IPS-NIHi11 (cell line): ENCODE measurements around the gene HIVEP3.
A peak's percentile ranks its signal among the peaks of the same experiment; 100 is the strongest.

Experiments
- DNase-seq: peaks from one replicate; pipeline ENCODE4 v3.0.0; 2012; ENCODE audit warnings: mixed read lengths, low spot score

HIVEP3 gene

DNA sequence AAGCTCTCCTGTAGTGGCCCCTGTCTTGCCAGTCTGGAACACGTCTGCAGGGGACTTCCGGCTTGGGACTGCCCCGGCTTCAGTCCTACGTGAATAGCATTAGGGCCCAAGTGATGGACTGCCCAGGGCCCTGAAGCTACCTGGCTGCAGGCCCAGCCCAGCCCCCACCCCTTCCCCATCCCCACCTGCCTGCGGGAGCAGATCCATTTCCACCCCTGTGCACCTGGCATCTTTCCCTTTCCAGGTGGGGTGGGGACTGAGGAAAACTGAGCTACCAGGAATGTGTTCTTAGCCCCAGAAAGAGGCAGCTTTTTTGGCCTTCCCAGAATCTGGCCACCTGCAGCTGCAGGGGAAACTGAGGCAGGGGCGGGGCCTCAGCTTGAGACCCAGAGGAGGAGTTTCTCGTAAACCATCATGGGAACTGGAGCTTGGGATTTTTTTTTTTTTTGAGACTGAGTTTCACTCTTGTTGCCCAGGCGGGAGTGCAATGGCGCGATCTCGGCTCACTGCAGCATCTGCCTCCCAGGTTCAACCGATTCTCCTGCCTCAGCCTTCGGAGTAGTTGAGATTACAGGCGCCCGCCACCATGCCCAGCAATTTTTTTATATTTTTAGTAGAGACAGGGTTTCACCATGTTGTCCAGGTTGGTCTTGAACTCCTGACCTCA lies 437.5 kb downstream of the HIVEP3 start:
- DNase-seq: no peak

DNA sequence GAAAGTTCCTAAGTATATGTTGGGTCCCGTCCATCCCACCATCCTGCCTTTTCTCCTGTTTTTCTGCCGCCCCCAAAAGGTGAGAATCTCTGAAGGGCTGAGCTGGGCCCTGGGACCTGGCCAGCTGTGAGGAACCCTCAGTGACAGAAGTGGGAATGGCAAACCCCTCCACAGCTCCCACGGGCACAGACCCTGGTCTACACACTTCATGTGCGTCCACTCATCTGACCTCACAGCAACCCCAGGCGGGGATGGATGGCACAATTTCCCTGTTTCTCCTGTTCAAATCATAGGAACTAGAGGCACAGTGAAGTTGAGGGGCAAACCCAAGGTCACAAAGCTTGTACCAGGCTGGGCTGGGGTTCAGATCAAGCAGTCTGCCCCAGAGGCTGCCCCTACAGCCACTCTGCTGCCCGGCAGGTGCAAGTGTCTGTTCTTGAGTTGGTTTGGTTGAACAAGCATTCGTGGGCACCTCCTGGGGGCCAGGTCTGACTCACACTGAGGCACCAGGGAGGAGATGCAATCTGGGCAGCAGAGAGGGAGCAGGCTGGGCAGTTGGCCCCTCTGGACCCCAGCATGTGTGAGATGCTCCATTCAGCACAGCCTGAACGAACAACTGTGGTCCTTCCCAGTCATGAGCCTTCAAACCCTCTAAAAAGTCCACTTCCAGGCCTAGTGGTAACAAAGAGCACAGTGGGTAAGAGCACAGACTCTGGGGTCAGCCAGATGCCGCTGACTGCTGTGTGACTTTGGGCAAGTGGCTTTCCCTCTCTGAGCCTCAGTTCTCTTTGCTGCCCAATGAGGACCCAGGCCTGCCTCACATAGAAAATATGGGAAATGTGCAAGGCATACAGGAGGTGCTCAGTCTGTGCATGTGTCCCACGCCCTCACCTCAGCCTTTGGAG lies 438.3 kb downstream of the HIVEP3 start:
- DNase-seq: no peak

DNA sequence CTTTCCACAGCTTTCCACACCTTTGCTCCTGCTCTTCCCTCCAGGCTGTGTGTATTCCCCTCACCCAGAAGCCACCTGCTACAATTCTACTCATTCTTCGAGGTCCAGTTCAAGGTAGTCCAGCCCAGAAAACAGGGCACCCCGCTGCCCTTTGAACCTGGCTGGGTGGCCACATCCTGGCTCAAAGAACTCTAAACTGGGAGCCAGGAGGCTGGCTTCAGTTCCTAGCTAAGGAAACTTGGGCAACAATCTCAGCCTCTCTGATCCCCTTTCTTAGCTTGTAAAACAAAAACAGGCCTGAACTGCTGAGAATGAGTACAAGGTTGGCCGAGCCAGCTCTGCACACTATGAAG lies 438.9 kb downstream of the HIVEP3 start:
- no peak for DNase-seq

DNA sequence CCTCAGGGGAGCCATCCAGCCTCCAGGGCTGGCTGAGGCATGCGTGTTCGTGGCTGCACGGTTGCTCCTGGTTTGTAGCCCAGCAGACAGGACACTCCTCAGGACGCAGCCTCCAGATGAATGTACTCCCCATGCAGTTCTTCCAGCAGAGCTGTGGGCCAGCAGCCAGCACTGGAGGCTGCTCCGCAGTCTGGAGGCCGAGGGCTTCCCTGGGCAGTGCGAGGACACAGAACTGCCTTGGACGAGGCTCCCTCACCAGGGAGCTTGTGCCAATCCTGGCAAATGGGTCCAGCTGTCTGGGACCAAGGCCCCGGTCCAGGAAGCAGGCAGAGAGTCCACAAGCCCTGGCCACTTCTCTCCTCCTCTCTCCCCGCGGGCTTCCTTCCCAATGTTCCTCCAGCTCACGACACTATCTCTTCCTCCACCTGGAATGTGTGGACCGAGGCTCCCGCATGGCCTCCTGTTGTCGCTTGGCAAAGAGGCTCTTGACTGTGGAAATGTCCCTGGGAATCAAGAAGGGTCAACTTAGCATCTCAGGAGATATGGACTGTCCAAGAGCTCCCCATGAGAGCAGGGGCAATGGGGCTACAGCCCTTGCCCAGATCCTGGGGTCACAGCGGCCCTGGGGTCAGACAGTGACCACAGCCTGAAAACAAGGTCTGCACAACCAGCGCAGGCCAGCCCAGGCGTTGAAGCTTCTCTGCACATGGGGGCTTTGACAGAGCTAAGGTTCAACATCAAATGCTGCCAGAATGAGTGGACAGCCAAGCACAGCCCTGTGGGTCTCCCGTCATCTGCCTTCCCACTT lies 439.5 kb downstream of the HIVEP3 start:
- no peak for DNase-seq

DNA sequence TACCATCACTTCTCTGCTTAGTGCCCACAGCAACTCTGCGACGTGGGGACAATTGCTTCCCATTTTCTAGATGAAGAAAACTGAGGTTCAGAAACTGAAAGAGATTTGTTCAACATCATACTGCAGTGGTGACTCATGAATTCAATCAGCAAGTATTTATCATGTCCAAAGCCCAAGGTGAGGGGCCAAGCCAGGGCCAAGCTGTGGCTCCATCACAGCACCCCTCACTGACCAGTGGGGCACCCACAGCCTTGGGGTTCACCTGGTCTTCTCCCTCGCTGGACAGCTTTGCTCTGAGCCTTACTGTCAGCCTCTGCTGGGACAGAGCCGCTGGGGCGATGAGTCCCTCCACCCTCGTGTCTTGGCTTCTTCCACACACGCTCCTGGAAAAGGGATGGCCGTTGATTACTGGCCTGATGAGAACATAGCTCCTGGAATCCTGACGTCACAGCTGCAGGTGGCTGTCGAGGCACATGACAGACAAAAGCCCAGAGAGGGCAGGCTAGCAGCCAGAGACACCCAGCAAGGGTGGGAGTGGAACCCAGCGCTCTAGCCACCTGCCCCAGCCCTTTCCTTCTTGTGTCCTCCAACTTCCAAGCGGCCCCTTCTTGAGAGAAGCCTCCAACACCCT lies 440.5 kb downstream of the HIVEP3 start:
- no peak for DNase-seq

DNA sequence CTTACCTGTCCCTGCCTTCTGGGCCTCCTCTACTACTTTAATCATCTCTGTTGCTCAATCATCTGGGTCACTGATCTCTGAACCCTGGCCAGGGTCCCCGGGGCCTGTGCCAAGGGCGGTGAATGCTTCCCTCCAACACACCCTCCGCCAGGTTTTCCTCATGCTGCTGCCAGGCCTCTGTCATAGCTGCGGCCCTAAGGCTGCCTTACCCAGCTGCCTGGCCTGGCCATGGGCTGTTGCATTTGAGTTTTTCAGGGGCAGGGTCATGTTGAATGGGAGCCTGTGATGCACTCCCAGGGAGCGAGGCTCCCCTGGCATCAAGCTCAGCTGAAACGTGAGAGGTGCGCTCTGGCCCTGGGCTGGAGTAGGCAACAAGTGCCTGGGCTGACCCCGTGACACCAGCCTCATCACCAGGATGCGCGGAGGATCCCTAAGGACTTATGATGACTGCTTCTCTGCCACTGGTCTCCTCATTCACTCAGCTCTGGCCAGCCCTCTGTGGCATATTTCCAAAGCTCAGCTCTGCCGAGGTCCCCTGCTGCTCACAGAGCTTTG lies 441.8 kb downstream of the HIVEP3 start:
- no peak for DNase-seq

DNA sequence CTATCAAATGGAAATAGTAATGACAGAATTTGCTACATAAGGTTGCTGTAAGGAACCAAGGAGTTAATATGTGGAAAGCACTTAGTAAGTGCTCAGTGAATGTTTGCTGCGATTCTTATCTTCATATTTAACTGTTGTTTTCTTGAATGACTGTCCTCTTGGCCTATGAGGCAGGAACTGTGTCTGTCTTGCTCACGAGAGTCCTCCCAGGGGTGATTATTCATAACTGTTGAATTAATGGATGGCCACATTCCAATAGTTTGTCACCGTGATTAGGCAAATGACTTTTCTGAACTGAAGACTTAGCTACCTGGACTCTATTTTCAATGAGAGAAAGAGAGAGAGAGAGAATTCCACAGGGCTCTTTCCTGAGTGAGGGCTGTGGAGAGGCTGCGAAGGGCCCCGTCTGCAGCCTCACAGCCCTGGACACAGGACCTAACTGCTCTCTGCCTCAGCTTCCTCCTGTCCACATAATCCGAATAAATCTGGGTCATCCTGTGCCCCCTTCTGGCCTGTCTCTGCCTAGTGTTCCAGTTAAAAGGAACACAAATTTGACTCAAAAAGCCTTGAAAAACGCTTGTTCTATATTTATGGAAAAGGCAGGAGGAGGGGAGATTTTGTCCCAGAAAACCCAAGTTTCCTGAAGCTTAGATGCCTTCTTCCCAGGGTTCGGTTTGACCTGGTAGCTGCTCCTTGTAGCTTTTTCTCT lies 442.7 kb downstream of the HIVEP3 start:
- no peak for DNase-seq

DNA sequence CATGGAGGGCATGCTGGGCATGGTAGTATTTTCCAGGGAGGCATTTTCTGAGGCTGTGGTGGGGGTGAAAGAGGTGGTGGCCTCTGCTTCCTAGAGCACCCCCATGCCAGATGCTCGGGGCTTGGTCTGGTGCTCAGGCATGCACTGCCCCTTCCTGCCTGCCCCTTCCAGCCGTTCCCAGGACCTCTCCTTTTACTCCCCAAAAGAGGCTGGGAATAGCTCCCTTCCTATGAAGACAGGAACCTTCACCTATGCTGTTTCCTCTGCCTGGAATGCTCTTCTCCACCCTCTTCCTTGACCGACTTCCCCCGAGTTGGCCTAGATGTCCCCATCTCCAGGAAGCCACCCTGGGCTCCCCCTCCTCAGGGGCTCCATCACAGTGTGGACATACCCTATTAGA lies 443.4 kb downstream of the HIVEP3 start:
- DNase-seq: no peak

DNA sequence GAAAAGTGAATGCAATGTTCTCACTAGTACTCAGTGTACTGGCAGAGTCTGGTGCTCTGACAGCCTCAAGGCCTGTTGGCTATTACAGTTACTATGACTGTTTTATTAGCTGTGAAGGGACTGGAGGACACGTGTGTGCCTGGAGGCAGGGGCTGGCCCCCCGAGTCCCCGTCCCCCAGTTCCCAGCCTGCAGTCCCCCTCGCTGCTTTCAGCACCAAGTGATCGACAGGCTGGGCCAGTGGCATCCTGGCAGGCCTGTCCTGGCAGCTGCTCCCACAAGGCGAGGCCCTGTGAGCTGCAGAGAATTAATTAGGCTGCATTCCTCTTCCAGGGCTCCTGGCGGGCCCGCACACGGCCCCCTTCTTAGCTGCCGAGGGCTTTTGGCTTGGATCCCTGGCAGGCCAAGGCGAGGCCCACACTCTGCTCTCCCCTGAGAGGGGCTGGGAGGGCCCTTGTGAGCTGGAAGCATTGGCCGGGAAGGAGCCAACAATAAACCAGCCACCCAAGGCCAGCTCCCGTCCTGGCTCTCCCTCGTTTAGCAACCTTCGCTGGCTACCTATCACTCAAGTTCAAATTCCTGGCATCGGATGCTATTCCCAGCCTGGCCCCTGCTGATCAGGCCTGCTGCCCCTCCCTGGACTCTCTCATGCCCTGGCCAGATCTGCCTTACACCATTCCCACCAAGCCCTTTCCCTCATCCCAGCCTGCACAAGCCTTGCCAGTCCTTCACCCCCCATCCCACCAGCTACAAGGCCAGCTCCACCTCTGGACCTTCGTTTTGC lies 444.0 kb downstream of the HIVEP3 start:
- DNase-seq: peak; percentile 64

DNA sequence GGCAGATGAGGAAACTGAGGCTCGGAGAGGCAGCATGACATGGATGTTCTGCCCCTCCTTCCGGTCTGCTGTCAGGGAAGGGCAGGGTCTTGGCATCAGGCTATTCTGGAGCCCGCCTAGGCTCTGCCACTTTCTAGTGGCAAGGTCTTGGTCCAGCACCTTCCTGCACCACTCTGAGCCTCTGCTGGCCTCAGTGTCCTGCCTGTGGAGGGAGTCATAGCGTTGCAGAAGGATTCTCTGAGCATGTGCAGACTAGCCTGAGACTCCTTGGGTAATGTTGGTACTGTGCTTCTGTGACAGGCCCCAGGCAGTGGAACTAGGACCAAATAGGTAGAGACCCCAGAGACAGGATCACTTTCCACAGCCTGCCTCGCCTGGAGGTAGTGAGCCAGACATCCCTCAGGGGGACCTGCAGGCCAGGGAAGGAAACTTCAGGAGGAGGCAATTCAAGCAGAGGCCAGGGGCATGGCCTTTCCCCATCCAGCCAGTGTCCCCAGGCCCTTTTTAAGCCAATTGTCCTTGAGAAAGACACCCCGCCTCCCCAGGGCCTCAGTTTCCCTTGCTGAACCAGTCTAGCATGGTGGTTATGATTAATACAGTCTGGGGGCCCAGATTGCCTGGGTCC lies 444.9 kb downstream of the HIVEP3 start:
- no peak for DNase-seq

DNA sequence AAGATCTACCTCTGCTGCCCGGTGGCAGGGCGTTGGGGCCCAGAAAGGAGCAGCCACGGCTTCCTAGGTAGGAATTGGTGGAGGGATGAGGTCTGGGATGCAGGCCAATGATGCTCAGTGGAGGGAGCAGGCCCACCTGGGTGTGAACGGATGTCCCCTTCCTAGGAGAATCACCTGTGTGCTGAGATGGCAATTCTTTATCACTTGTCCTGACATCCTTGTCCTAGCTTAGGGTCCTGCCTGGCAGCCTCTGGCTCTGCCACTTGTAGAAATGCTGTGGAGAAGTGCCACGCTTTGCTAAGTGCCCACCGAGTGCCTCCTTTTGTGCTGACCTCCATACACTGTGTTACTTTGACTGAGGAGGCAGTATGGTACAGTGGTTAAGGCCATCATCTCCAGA lies 447.1 kb downstream of the HIVEP3 start:
- no peak for DNase-seq

DNA sequence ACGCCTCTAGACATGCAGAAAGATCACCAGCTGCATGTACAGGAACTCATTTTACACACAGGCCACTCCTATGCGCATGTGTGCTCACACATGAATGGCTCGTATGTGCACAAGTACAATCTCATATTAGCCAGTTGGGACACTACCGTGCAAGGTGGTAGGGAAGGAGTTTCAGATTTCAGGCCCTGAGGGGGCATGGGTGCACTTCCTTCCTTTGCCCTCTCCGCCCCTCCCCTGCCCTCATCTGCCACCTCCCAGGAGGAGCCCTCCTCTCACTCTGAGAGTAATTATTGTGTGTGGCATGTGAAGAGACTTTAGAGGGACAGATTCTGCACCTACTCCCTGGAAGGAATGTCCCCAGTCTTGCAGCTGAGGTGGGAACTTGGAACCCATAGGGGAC lies 449.0 kb downstream of the HIVEP3 start:
- DNase-seq: no peak

DNA sequence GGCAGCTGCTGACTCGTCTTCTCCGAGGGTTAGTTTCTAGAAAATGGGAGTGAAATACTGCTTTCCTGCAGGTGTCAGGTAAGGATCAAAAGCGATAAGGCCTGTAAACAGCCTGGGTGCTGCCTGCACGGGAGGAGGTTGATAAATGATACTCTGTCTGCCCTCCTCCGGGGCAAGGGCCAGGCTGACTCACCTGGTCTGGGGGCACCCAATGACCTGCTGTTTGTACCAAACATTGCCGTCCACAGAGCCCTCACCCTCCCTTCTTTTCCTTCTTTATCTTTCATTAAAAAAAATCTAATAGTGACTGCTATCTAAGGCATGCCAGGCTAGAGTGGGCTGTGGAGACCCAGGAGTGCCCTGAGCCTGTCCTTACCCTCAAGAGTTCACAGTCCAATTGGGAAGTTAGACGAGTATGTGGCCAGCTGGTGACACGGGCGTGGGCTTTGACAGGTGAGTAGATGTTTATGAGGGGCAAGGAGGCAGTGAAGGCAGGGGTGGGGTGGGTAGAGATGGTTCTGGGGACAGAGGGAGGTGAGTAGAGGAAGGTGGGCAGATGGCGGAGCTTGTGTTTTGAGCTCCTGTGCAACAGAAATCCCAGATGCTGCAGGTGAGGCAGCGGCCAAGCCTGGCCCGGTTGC lies 450.5 kb downstream of the HIVEP3 start:
- DNase-seq: no peak

DNA sequence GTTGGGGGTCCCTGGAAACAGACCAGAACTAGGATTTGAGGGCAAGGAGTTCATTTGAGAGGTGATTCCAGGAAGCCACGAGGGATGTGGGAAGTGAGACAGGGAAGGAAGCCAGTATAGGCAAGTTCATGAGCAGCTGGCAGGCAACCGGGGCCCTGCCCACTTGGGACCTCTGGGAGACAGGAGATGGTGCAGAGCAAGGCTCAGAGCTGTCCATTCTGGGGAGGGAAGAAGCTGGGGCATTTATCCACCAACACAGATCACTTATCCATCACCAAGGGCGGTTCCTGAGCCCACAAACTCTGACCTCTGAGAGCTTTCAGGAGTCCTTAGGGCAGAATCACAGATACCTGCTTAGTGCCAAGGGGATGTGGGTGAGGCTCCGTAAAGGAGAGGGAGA lies 451.0 kb downstream of the HIVEP3 start:
- DNase-seq: no peak

DNA sequence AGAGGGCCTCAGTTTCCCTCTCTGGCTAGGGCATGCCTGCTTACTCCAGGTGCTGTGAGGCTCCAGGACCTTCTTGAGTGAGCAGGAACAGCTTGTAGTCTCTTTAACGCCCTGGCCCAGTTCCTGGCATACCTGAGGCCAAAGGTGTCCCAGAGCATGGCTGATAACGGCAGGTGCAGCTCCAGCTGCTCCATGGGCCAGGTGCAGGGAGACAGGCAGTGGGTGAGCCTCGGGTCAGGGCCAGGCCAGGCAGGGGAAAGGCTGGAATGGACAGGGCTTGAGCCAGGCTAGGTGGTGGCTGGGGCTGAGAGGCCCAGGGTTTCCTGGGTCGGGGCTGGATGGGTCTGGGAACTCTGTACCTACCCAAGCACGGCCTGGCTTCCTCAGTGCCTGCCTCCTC lies 452.6 kb downstream of the HIVEP3 start:
- no peak for DNase-seq

DNA sequence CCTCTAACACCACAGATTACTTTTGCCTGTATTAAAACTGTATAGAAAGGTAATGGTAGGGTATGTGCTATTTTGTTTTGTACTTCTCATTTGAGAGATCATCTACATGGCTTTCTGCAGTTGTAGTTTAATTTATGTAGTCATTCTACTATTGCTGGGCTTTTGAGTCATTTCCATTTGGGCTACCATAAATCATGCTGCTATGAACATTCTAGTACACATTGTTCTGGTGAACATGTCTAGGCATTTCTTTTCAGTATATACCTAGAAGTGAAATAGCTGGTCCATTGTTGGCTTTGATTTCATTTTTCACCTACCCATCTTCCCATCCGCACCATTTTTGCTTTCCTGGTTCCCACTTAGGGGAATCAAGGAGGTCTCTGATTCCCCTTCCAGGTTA lies 453.0 kb downstream of the HIVEP3 start:
- no peak for DNase-seq

DNA sequence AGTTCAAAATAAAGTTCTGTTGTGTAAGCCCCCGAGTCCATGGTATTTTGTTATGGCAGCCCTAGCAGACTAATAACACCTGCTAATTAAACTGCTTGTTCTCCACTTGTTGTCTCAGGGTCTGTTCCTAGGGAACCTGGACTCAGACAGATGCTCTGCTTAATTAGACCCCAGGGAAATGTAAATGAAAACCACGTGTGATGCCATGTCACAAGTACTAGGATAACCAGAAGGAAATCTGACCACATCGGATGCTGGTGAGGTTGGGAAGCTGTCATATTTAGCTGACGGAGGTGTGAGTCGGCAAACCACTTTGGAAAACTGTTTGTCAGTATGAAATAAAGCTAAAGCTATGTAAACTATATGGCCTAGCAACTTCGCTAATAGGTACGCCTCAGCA lies 453.8 kb downstream of the HIVEP3 start:
- DNase-seq: no peak

DNA sequence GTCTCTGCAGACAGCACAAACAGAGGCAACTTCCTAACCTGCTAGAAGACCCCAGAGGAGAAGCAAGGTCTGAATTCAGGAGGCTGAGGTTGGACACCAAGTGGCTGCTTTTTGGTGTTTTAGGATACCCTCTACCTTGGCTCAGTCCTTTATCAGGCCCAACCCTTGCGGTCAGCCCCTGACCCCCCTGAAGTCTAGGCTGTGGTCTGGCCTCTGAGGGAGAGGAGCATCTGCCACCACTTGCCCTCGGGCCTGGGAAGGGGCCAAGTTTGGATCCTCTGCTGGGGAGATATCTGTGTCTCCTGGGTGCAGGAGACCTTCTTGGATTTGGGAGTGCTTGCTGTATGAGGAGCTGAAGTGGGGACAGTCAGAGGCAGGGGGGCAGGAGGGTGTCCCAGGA lies 455.2 kb downstream of the HIVEP3 start:
- no peak for DNase-seq

DNA sequence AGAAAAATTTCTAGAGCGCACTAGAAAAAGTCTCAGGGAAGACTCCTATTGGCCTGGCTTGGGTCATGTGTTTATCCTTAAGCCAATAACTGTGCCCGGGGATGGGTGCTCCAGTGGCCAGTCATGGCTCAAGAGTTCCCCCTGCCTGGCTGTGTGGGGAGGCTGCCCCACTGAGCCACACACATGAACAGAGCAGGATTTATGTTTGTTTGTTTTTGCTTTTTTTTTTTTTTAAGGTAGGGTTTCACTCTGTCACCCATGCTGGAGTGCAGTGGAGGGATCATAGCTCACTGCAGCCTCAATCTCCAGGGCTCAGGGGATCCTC lies 456.1 kb downstream of the HIVEP3 start:
- DNase-seq: no peak
